Measurements from ENCODE around the gene SNAI1.

DNA sequence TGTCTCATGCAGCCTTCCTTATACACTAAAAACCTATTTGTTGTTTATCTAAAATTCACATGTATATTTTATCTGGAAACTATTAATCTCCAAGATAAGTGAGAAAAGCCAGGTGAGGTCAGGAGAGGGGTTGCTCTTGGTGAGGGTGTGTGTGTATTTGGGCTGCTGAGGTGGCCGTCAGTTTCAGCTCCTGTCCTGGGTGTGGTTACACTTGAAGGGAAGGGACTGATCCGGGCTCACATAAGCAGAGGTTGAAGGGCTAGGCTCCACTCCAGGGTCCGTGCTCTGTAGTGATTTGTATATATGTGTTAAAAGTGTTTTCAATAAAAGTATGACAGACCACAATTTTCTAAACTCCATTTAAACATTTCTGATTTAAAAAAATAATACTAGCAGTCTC lies 13.5 kb upstream of the SNAI1 start:
- TF ChIP-seq, protein P1, sequence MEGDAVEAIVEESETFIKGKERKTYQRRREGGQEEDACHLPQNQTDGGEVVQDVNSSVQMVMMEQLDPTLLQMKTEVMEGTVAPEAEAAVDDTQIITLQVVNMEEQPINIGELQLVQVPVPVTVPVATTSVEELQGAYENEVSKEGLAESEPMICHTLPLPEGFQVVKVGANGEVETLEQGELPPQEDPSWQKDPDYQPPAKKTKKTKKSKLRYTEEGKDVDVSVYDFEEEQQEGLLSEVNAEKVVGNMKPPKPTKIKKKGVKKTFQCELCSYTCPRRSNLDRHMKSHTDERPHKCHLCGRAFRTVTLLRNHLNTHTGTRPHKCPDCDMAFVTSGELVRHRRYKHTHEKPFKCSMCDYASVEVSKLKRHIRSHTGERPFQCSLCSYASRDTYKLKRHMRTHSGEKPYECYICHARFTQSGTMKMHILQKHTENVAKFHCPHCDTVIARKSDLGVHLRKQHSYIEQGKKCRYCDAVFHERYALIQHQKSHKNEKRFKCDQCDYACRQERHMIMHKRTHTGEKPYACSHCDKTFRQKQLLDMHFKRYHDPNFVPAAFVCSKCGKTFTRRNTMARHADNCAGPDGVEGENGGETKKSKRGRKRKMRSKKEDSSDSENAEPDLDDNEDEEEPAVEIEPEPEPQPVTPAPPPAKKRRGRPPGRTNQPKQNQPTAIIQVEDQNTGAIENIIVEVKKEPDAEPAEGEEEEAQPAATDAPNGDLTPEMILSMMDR (conservative IDR thresholded peaks at IDR 0.05), result no peak
- no peak for TF ChIP-seq EZH2 (IDR thresholded peaks at IDR 0.05; ENCODE audit: low read depth)
